ENCODE results near the gene RGS10.
"Not testable (repeated sequence)": the region's sequence is repeated elsewhere in the genome, so short reads cannot be mapped to it uniquely, and the experiment has no call there.

Gene RGS10

DNA sequence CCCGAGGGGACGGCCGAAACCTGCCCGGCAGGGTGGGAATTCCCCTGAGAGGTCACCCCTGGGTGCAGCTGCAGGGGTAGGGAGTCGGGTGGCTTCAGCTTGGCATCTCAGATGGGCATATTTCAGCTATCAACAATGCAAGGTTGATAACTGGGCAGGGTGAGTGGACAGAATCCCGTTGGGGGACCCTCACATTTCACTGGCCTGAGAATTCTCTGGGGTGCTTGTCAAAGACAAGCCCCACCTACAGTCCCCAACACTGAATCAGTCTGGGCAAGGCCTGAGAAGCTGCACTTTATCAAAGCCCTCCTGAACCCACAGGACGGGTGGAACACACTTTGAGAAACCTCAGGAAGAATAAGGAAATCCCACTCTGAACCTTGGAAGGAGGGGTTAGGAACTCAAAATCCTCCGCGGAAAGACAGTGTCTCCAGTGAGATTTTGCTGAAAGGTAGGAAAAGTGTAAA, 3.1 kb downstream of the RGS10 start:
- in situ Hi-C loops (cut with HindIII; ENCODE audit: low sequenced_read_pairs) = no loop called here

GRCh38 chr10:119538632-119539358, 3.7 kb downstream of the RGS10 start:
- in situ Hi-C loops (cut with HindIII; ENCODE audit: low sequenced_read_pairs) = no loop called here

DNA sequence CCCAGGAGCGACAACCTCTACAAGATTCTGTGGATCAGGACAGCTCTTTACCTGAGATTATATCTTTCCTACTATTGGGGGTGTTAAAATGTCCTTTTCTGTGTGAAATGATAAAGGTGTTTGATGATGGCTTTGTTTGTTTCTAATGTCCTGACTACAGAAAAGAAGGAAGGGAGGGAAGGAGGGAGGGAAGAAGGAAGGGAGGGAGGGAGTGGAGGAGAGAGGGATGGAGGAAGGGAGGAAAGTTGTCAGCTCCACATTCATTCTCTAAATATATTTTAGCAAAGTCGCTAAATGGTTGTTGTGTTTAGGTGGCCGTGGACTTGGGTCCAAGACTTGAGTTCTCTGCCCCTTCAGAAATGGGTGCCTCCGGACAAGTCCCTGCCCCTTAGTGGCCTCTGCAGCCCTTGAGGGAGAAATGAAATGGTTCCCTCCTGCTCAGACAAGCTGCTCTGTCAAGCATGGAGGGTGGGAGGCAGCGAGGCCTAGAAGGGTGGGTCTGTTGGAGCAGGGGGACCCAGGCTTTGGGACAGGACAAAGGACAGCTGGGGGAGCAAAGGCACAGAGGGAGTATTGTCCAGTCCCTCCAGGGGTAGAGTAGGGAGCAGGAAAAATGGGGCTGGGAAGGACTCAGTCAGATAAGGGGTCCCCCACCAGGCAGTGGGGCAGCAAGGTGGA, 4.4 kb downstream of the RGS10 start:
- in situ Hi-C loops (cut with HindIII; ENCODE audit: low sequenced_read_pairs) = no loop called here

- in situ Hi-C loops (cut with HindIII; ENCODE audit: low sequenced_read_pairs) = no loop called here
These were observed 6.0 kb downstream of the RGS10 start for GRCh38 chr10:119536508-119537025.

DNA sequence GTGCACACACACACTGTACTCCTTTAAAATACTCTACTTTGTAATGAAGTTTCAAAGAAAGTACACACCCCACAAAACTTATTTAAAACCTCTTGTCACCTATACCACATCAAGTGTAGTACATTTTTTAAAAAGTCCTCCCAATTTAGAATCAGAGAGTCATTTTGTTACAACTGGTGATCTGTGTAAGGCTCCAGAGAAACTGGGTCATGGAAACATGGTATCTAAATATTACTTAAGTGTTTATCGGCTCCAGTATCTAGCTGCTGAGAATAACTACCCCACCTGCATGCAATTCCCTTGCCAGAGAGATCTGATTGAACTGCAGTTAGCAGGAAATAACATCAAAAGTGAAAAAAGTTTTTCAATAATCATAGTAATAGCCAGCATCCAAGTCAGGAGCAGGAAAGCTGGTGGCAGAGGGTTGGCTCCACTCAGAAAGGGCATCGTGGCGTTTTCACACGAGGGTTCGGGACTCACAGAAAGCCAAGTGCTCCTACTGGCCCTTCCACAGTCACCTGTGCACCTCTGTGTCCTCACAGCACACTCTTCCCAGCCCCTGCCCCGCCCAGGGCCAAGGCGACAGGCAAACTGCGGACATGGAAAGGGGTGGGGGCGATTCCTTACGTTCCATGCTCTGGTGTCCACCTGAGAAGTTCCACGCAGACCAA, 6.5 kb downstream of the RGS10 start:
- in situ Hi-C loops (cut with HindIII; ENCODE audit: low sequenced_read_pairs) = no loop called here

DNA sequence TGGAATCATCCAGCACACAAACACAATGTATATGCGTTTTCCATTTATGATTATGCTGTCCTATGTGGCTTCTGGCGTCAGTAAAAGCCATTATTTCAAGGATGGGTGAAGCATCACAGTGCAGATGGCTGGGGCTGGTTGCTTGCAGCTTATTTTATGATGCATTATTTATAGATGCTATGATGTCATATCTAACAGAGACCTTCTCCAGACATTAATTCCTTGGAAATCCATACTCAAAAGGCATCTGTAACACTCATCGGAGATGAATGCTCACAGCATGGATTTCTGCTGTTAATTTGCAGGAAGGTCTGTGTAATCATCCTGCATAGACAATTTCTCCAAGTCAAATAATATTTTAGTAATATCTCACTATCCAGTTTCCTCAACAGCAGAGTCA, 7.2 kb downstream of the RGS10 start:
- in situ Hi-C loops (cut with HindIII; ENCODE audit: low sequenced_read_pairs) = no loop called here

- in situ Hi-C loops (cut with HindIII; ENCODE audit: low sequenced_read_pairs) = no loop called here
These were observed 9.0 kb downstream of the RGS10 start for GRCh38 chr10:119533473-119533872.

- in situ Hi-C loops (cut with HindIII; ENCODE audit: low sequenced_read_pairs) = not testable (repeated sequence)
These were observed 9.7 kb downstream of the RGS10 start for GRCh38 chr10:119532791-119533190.

GRCh38 chr10:119532251-119532650, 10.3 kb downstream of the RGS10 start:
- in situ Hi-C loops (cut with HindIII; ENCODE audit: low sequenced_read_pairs) = not testable (repeated sequence)

GRCh38 chr10:119531067-119531466, 11.5 kb downstream of the RGS10 start:
- in situ Hi-C loops (cut with HindIII; ENCODE audit: low sequenced_read_pairs) = no loop called here

DNA sequence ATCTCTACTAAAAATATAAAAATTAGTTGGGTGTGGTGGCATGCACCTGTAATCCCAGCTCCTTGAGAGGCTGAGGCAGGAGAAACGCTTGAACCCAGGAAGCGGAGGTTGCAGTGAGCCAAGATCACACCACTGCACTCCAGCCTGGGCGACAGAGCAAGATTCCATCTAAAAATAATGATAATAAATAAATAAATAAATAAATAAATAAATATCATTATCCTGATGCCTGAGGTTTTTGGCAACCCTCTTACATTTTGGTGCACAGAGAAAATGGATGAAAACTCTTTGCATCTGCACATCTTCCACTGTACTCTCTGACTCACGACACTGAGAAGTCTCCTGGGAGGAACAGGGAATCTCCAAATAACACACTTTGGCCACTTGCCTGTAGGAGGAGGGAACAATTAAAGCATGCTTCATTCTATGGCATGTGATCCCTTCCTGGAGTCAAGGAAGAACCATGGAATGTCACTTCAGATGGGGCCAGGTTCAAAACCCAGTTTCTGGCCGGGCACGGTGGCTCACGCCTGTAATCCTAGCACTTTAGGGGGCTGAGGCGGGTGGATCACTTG, 13.8 kb downstream of the RGS10 start:
- in situ Hi-C loops (cut with HindIII; ENCODE audit: low sequenced_read_pairs) = not testable (repeated sequence)

DNA sequence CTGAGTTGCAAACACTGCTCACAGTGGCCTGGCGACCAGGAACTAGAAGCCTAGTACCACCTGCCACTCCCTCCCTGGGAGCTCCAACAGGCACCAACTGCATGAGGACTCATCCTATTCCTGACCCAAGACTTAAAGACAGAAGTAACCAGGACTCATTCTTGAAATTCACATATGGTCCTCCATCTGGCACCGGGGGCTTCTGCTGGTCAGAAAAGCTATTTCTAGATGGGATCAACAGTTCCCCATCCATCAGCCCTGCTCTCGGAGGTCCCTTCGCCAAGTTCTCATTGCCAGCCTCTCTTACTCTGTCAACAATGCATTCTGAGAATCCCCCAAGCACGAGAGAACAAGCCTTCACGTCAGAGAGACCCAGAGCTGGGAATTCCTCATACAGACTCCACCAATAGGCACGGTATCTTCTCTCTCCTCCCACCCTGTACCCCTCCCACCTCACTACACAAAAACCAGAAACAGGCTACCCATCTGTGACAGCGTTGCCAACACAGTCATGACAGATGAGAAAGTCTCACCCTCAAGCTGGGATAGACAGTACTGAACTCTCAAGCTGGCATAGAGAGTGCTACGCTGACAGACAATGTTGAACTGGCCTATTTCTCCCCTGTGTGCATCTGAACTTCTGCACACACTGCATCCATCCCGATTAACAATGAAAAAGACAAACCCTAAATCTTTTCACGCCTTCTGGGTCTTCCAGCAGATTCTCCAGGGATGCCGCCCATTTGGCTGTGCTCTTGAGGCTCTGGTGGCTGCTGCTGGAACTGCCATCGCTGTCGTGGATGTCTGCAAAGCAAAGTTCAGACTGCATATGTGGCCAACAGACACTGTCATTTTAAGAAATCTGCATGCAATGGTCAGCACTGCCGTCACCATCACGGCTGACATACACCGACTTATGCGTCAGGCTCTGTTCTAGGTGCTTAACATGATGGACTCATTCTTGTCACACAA, 15.6 kb downstream of the RGS10 start:
- in situ Hi-C loops (cut with HindIII; ENCODE audit: low sequenced_read_pairs) = no loop called here

DNA sequence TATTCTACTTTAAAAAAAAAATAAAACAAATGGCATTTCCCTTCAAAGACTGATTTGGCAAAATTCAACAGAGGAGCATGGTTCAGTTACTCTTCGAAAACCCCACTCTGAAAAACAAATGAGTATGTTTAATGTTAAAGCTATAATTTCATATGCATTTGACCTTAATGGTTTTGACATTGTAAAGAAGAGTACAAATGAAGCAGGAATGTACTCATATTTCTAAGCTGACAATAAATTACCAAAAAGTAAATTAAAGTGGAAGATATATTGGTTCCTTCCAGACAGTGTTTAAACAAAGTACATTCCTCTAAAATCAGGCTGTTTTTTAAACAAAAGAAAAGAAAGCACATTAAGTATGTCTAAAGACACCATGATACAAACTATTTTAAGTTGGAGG, 16.4 kb downstream of the RGS10 start:
- in situ Hi-C loops (cut with HindIII; ENCODE audit: low sequenced_read_pairs) = no loop called here

- in situ Hi-C loops (cut with HindIII; ENCODE audit: low sequenced_read_pairs) = no loop called here
These were observed 17.4 kb downstream of the RGS10 start for GRCh38 chr10:119525116-119525515.

DNA sequence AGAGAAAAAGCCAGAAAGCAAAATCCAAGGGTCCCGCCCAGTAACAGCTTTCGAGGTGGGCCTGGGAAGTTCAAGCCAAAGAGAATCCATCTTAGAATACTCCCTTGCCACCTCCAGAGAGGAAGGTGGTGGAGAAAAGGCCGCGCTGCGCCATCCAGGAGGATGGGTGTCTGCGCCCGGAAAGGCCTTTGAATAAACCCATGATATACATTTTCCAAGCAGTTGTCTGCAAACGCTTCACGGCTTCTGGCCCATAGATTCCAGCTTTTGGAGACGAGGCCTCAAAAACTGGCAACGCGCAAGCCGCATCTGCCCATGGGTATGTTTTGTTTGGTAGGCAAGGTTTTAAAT, 17.8 kb downstream of the RGS10 start:
- in situ Hi-C loops (cut with HindIII; ENCODE audit: low sequenced_read_pairs) = no loop called here

DNA sequence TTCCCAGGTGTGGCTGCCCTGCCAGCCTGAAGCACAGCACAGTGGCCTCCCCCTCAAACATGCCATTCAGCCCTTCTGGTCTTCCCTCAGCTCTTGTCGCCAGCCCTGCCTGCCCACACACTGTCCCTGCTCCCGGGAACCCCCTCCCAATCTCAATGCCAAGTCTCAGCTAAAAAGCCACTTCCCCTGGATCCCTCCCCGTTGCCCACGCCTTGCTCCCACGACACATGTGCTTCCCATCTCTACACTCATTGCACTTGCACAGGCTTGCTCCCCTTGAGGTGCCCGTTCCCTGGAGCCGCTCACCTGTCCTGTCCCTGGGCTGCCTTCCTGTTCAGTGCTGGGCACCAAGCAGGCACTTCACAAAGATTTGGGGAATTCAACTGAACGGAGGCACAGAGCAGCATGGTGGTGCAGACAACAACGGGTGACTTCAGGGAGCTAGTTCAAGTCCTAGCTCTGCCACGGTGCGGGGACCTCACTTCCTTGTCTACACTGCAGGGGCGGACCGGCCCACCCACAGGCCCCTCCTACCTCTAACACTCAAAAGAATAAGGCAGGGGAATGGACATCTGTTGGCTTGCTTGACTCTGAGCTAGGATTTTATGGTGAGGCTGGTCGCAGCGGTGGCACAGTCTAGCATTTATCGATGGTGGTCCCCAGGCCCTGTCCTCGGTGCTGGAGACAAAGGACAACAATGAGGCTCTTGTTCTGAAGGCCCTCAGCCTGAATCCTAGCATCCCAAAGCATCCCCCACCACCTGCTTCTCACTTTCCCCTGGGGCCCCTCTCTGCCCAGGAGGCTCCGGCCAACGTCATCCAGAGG, 18.4 kb downstream of the RGS10 start:
- in situ Hi-C loops (cut with HindIII; ENCODE audit: low sequenced_read_pairs) = no loop called here

GRCh38 chr10:119522747-119523426, 19.6 kb downstream of the RGS10 start:
- in situ Hi-C loops (cut with HindIII; ENCODE audit: low sequenced_read_pairs) = no loop called here

DNA sequence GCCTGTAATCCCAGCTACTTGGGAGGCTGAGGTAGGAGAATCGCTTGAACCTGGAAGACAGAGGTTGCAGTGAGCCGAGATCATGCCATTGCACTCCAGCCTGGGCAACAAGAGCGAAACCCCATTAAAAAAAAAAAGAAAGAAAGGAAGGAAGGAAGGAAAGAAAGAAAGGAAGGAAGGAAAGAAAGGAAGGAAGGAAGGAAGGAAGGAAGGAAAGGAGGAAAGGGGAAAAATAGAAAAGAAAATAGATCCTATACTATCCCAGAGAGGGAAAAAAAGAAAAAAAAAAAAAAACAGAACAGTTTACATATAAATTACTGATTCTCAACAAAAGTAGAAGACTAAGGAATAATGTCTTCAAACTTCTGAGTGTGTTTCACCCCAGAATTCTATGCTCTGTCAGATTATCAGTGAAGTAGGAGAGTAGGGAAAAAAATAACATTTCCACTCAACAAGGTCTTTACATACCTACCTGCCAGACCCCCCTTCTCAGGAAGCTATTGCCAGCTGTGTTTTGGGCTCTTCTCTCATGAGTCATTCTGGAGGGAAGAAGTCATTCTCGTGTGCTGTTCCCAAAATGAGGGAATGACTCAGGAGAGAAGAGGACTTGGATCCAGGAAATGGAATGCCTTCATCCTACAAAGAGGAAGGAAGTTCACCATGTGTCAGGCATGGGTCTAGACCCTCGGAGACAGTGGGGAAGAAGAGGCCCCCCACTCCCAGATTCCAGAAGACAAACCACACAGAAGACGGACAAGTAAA, 20.9 kb downstream of the RGS10 start:
- in situ Hi-C loops (cut with HindIII; ENCODE audit: low sequenced_read_pairs) = no loop called here
